DMS 273 (cell line): ENCODE data around the gene LRMDA.

Experiments used
- DNase-seq: peaks from one replicate; lab custom pipeline; 2025; ENCODE audit not compliant: unreplicated experiment; lab: John Stamatoyannopoulos, UW

The LRMDA gene

DNA sequence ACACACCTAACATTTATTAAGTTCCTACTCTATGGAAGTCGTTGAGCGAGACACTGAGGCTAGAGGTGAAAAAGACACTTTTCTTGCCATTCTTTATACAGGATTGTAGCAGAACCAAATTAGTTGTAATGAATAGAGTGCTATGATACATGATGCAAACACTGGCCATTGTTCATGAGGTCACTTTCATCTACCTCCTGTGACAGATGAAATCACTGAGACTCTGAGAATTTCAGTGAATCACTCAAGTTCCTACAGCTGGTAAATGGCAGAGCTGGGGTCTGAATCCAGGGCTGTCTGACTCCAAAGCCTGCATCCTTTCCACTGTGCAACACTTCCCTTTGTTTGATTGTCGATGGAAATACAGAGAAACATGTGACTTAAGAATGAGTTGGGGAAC is 657.6 kb downstream of the LRMDA start:
- DNase-seq, result no peak

DNA sequence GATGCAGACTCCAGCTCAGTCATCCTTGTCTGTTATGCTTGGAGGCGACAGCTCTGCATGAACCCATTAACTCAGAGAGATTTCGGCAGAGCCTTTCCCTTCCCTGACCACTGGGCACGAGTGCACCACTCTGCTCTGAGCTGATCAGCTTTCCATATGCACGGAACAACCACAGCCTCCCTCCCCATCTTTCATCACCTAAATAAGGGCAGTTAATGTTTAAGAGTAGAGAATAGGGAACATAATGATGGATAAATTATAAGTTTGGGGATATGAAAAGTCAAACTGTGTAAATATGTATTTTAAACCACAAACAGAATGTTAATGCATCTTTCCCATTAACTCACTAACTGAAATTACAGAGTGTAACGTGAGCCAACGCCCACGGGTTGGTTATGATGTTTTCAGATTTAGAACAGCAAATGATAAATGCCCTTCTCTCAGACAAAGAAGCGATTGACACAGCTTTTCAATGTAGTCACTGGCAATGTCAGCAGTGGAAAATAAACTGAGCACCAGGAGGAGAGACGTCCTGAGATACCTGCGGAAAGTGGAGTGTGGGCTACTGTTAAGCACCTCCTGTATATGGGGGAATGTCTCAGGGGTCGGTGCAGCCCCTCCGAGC is 658.2 kb downstream of the LRMDA start:
- no peak for DNase-seq

DNA sequence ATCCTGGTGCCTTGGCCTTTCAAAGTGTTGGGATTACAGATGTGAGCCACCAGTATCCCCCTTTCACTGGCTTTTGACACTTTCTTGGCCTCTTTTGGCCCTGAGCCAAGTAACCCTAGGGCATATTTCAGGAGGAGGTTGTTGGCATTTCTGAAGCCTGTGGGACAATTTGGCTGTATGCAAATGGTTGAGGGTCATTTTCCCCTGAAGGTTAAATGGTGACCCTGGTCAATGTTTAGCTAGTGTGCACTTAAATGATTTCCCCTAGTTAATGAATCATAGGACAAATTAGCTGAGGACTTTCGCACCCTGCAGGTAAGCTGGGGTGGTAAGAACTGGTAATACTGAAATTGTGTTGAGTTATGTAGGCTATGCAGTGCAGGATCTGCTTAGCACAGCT is 660.5 kb downstream of the LRMDA start:
- no peak for DNase-seq

DNA sequence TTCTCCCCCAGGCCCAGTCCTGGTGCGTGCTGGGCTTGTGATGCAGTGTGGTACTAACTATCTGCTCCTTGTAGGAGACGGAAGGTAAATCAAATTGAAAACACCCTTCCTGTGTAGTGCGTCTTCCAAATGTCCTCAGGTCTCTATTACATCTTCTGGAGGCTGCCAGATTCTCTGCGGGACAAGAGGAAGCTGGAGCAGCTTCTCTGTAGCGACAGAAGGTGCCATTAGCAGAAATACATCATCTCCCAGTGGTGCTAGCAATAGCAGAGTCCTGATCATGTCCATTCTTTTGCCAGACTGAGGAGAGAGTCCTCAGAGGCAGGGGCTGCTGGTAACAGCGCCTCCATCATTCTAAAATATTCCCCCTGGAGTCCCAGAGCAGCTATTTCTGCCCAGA is 675.2 kb downstream of the LRMDA start:
- no peak for DNase-seq

DNA sequence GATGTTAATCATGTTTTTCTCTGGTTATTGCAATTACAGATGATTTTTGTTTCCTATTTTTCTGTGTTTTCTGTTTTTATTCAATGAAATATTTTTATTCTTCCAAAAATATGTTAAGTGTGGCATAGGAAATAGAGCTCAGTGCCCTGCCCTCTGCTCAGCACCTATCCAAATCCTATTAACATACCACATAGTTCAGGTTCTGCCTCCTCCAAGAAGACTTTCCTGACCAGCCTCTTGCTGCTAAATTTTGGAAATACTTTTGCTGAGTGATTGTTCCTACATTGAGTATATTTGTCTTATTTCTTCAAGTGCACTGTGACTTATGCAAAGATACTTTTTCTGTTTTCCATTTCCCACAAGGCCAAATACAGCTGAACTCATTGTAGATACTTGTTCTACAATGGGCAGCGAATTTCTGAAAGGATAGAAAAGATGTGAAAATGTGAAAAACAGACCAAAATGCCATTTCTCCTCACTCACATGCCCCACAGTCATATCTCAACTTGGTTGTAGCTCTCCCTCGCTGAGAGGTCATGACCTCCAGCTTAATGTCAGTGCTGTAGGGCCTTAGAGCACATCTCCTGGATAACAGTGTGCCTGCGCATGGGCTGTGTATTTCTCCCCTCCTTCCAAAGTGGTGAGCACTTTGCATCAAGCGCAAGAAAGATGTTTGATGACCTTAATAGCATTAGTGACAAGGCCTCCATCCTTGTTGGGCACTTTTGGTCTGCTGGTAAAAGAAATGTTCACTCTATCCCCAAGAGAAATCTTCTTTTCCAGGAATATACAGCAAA is 677.3 kb downstream of the LRMDA start:
- no peak for DNase-seq

DNA sequence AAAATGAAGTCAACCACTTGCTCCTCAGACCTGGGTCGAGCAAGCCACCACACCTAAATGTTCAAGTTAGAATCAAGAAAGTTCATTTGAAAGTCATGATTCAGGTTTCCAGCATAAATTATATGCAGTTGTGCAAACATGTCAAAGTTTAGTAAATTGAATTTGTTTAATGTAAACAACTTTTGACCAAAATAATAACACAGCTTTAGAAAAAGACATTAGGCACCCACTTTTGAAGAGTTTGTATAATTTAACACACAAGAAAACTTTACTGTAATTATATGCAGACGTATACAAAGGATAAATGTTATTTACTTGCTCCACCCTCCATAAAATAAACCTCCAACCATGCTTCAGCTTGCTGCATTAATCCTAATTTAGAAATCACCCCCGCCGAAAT is 680.0 kb downstream of the LRMDA start:
- no peak for DNase-seq

DNA sequence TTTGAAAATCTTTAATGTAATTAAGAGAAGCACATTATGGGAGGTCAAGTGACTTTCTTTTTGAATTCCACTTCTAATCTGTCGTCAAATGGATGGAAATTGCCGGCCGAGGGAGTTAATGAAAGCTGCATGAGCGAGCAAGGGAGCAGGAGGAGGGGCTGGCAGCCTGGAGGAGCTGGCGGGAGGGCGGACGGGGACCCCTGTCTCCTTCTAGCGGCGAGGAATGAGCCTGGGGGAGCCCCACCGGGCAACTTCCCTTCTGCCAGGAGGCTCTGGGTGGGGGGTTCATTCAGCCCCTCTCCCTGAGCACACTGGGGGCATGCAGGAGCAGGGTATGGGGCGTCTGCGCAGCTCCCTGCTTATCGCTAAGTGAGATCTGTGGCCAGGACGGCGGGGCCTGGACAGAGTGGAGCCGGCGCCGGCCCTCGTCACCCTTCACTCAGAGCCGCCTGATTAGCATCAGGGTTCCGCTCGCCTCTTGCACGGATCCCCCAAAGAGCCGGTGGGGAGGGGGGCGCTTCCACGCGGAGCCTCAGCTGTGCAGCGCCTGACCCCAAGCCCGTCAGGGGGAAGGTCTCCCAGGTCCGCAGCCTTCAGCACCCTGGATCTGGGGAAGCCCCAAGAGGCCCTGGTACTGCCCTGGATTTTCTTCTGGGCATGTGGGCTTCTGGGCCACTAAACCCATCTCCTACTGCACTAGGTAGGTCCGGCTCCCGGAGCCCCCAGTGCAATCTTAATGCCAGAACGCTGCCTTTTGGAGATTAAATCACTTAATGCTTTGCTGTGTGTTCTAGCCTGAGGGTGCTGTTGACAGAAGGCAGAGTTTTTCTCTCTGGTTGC is 680.8 kb downstream of the LRMDA start:
- DNase-seq, result no peak

DNA sequence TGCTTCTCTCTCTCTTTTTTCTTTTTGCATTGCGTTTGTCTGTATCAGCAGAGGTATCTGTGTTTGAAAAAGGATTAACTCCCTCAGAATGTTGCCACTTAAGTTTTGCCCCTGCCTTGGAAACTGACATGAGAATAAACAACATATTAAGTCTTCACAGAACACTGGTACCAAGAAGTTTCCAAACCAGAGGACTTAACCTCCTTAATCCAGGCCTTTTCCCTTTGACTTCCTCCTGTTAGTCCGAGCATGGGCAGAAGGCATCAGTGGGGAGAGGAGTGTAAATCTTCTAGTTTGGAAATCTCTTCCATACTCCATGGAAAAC is 681.4 kb downstream of the LRMDA start:
- no peak for DNase-seq

DNA sequence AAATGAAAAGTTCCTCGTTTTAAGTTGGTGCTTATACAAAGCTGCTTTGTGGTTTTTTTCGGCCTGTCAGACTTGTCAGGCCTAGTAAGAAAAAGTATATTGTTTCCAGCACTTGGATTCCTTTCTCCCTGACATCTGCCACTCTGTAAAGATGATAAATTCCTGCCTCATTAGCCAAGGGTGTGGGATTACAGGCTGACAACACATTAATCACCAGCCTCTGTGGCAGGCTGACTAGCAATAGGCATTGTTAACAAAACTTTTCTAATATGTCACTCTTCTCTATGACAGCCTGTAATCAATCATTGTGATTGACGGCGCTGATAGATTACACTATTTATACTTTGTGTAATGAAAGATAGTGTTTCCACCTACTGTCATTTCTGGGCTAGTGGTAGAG is 682.5 kb downstream of the LRMDA start:
- peak; percentile 60 for DNase-seq

DNA sequence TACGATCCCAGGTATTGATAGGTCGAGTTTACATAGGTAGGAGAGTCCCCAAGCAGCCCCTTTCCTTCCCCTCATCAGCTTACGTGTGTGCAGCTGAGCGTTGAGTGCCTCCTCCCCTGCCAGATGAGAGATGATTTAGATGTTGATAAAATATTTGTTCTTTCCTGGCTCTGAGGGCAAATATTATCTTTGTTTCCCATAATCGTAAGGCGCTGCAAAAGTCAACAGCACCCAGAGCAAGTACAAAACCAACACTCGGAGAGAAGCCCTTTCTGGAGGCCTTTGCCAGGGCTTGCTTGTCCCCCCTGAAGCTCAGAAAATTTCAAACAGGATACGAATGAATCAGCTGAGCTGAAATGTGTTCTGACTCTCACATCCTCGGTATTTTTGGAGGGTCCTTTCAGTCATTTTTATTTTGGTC is 683.2 kb downstream of the LRMDA start:
- no peak for DNase-seq

DNA sequence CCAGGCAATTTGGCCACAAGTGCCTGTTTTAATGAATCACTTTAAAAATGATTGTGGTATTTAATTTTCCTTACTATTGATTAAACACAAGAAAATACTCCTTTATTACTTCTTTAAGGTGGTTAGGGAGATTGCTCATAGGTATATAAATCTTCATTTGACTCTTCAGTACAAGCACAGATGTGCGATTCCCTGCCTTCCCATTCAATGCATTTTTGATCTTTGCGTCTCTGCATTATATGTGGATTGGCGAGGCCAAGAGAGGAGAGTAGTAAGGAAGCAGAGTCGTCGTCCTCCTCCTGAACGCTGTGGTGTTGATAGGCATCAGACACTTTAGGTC is 683.7 kb downstream of the LRMDA start:
- DNase-seq, result no peak

DNA sequence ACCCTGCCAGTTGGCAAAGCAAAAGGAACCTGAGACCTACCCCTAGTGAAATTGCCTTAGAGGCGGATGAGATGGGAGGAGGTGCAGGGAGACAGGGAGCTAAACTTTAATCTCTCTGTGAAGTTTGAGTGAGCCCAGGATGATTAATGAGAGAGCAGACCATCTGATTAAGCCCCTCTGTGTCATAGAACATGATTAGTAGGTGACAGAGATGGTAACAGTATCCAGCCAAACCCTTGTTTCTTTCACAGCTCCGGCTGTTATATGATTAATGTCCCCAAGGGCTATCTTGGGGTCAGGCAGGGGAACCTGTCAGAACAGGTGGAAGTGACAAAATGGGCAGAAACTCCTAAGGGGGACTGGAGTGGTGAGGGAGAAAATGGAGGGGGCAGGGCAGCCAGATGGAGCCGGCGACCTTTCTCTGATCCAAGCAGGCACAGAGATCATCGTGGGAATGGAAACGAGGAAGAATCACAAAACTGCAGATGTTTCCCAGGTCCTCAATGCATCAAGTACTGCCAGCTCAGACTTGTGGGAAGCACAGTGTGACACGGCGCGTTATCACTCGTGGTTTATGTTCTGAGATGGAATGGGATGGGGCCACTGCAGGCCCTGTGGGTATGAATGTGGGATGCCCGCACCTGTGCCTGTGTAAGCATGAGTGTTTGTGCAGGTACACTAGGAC is 684.2 kb downstream of the LRMDA start:
- peak; percentile 46 for DNase-seq

DNA sequence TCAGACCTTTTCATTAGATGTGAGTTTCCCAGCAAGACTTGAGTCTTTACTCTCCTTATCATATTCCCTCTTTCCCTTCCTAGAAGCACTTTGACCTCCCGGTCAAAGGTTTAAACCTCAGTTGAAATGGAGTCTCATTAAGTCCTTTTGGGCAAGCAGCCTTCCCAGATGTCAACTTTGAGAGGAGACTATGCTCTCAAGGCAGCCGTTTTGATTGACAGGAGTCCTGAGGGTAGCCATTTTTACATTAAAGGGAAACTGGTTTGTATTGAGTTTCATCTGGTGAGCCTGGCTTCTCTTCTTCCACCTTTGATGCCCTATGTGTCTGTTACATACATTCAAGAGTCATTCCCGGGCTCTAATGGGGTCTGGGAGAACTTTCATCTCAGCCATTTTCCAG is 685.1 kb downstream of the LRMDA start:
- no peak for DNase-seq

DNA sequence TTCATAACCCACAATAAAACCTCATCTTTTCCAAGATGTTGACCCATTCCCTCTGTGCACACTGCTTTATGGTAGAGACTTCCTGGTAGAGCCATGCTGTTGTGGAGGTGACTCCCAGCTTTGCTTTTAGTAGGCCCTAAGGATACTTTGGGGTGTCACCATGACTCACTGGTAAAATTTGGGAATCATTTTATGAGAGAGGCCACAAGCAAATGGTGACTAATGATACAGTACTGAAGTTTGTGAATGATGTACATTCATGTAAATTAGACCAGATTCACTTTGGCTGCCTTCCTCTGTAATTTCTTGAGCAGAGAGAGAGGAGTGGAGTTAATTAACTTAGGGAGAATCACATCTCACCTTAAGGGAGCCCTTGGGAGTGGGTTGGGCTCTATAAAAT is 686.5 kb downstream of the LRMDA start:
- DNase-seq, result no peak

DNA sequence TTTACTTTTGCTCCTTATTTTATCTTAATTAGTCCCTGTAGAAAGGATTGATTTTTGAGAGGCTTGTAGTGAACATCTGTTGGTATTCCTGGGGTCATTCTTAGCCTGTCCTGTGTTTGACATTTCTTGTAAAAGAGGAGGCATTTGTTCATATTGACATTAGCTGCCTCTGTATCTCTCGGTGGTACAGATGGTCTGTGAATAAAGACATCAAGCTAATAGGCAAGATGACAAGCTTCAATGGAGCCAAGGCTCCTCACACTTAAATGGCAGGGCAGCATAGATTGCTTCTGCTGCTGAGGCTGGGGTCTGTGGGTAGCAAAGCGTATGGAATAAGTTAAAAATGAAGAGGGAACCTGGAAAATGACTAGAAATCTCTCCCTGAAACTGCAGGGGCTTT is 687.6 kb downstream of the LRMDA start:
- peak; percentile 35 for DNase-seq

DNA sequence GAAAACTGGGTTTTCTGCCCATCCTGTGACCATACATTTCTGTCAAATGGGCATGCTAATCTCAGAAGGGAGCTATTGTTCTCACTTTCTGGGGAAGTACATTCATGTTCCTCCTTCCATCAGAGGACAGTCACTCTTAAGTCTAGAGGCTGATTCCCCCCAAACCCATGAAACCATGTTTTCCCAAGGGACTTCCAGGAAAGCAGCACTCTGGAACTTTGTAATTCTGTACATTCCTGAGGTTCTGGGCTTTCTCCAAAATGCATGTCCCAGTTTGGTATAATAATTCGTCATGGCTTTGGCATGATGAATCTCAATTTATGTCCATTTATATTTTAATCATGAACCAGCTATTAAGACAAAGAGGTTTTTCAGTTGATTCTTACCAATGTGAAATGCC is 688.1 kb downstream of the LRMDA start:
- no peak for DNase-seq

DNA sequence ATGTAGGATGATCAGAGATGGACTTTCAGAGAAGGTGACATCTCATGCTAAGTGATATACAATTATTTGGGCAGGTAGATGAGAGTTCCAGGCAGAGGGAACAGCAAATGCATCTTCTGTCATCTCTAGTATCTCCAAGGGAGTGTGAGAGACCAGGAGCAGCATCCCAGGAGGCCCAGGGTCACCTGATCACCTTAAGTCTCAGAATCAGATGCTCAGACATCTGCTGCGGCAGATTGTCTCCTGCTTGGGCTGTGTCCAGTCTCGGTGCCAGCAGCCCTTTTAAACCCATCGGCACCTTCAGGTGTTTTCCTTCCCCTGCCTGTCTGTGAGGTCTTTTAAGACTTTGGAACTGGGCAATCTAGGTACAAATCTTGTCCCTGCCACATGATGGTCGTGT is 690.6 kb downstream of the LRMDA start:
- DNase-seq, result peak; percentile 52

DNA sequence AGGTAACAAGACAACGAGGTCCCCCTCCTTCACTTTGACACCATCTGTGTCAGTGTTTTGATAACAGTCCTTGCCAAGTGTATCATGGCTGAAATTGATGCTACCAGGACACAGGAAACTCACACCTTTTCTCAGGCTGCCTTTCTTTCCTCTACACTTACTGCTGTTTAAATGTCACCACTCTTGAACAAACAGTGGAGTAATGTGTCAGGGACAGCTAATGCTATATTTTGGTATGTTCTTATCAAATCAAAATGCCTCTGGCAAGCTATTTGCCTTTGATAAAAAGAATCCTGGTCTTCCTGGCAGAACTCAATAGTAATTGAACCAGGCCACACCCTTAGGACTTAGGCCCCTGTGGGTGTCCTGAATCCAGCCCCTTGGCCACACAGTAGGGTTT is 692.9 kb downstream of the LRMDA start:
- peak; percentile 21 for DNase-seq

DNA sequence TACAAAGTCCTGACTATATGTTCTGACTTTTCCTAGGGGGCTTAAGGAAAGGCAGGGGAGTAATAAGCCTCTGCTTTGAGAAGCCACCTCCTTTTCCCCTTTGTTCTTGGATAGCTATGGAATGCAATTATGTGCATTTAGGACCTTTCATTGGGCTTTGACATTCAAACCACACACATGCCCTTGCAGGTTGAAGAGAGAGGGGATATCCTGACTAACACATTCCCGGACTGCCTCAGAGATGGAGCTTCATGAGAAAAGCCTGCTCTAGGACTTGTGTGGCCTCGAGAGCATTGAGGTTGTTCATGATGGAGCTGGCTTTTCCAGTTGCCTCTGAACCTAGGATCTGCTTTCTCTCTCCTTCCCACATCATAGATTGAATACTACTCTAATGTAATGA is 694.5 kb downstream of the LRMDA start:
- no peak for DNase-seq

DNA sequence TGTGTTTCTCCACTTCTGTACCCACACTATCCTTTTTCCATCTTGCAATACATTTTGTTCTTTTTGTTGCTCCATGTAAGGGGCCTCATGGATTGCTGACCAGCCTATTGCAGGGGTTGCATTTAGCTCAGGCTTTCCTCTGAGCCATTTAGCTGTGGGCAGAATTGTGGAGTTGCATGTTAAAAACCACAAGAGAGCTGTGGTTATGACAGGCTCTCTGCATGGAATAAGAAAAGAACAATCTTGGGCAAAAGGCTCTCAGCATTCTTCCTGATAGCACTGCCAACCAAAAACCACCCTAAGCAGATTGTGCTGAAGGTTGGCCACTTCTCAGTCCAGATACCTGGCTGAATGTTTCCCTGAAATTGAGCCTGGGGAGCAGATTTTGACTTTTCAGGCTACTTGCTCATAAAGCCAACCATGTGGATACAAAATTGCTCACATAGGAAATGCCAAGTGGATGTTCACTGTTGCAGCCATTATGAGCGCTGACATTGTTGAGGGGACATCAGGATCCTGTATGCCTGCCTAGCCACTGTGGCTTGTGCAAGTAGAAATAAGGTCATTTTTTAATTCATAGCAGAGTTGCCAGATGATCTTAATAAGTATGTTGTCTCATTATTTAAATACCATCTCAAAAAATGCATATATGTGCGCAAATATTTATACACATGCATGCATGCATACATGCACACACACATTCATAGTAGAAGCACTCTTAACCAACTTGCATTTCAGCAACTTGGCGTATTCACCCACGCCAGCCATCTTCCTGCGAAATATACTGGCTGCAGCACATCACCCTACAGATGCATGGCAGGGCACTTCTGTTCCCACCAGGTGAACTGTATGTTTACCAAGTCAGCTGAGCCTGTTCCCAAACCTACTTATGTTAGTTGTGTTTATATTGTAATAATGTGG is 695.4 kb downstream of the LRMDA start:
- no peak for DNase-seq
